T-helper 2 cell treated with Interferon-gamma antibody and Interleukin-4, amounts not matched to agents 5 μg/mL and 100 μg/mL, for 36 hours (primary cell): ENCODE measurements around the gene PRKAR2A.
A peak's percentile ranks its signal among the peaks of the same experiment; 100 is the strongest.

ENCODE experiments used
- DNase-seq: peaks from one replicate; pipeline ENCODE4 v3.0.0; 2021; ENCODE audit warnings: low spot score
- H3K27ac Mint-ChIP-seq: one replicate; pipeline ENCODE4 v1.8.0; 2021; ENCODE audit warnings: mild to moderate bottlenecking, mixed read lengths
- H3K27me3 Mint-ChIP-seq: one replicate; pipeline ENCODE4 v1.8.0; 2021; ENCODE audit warnings: low read depth, mixed read lengths
- H3K36me3 Mint-ChIP-seq: one replicate; pipeline ENCODE4 v1.8.0; 2021; ENCODE audit warnings: low read depth, mixed read lengths
- H3K4me1 Mint-ChIP-seq: one replicate; pipeline ENCODE4 v1.8.0; 2021; ENCODE audit warnings: low read depth, mixed read lengths
- H3K4me3 Mint-ChIP-seq: one replicate; pipeline ENCODE4 v1.8.0; 2022; ENCODE audit warnings: mild to moderate bottlenecking, moderate library complexity, mixed read lengths
- H3K9me3 Mint-ChIP-seq: one replicate; pipeline ENCODE4 v1.8.0; 2021; ENCODE audit warnings: mixed read lengths

PRKAR2A gene

DNA sequence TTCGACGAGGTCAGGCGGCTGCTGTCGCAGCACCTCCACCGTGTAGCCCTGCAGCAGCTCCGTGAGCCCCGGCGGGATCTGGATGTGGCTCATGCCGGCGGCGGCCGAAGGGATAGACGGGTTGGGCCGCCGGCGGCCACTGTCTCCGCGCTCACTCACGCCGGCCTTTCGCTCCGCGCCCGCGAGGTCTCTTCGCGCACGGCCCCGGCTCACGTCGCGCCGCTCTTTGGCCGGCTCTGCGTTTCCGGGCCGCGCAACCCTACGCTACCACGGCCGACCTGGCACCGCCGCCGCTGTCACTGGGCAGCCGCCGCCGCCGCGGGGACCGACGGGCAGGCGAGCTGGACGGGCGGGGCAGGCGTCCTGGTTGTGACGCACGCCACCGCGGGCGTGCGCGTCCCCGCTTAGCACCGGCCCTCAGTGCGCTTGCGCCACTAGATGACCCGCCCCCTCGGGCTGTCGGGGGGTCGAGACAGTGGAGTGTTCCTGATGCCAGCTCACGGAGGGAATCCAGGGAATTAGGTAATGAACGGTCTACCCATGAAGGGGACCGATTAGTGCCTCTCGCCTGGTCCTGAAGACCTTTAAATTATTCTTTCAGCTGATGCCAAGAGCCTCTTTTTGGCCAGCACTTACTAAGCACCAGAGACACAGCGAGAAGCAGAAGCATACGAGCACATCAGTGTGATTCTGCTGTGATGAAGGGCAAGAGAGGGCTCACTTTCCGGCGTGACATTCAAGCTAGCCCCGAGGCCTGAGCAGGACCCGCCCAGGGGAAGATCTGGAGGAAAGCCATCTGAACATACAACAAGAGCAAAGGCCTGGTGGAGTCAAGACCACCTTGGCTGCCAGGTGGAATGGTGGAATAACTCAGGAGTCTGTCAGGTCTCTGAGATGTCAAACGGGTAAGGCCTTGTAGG lies at the start of gene PRKAR2A:
PRKAR2A (minus strand) TSS at position 371 of the 920 bp plus-strand sequence; CDS start at position 93, 278 bp downstream.
- peak within 1 kb of the TSS; percentile 75 for H3K27ac Mint-ChIP-seq
- H3K4me3 Mint-ChIP-seq = peak within 1 kb of the TSS; percentile 81
- no peaks in the 10 kb centered on the region for H3K9me3 Mint-ChIP-seq
- peaks cover 15% of the 10 kb centered on the region for H3K4me1 Mint-ChIP-seq
- H3K27me3 Mint-ChIP-seq = no peaks in the 10 kb centered on the region
- peaks cover 11% of the 10 kb centered on the region for H3K36me3 Mint-ChIP-seq
- DNase-seq = peak; percentile 88

DNA sequence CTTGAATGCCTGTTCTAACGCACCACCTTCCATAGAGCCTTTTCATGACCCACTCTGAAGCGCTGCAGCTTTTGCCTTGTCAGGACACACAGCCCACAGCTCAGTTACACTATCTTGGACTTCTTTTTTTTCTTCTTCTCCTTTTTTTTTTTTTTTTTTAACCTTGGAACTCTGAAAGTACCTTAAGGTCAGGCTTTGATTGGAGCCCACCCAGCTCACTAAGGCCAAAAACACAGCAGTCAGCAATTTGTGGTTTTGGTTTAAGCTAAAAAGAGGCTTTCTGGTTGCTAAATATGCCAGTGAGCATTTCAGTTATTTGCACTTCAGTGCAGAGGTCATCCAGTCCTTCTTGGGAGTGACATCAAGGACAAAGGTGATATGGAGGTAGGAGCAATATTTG lies 49.3 kb upstream of the PRKAR2A start:
- peak overlapping the region; percentile 61 for H3K4me3 Mint-ChIP-seq
- H3K27ac Mint-ChIP-seq = peak overlapping the region; percentile 43
- peaks cover 31% of the 10 kb centered on the region for H3K4me1 Mint-ChIP-seq
- H3K9me3 Mint-ChIP-seq = no peaks in the 10 kb centered on the region
- H3K27me3 Mint-ChIP-seq = no peaks in the 10 kb centered on the region
- DNase-seq = no peak
- peaks cover 5% of the 10 kb centered on the region for H3K36me3 Mint-ChIP-seq

DNA sequence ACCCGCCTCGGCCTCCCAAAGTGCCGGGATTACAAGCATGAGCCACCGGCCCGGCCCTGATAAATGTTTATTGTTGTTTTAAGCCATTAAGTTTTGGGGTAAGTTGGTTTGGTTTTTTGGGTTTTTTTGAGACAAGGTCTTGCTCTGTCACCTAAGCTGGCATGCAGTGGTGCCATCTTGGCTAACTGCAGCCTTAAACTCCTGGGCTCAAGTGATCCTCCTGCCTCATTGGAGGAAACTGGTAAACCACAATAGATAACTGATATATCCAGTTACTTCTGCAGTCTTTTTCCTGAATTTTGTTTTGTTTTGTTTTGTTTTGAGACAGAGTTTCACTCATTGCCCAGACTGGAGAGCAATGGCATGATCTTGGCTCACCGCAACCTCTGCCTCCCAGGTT lies 46.8 kb upstream of the PRKAR2A start:
- DNase-seq = no peak
- Mint-ChIP-seq H3K27me3 (no peaks in the 10 kb centered on the region), H3K27ac (no peak overlapping the region), H3K9me3 (no peaks in the 10 kb centered on the region), H3K4me1 (peaks cover 25% of the 10 kb centered on the region), H3K36me3 (peaks cover 11% of the 10 kb centered on the region), H3K4me3 (no peak overlapping the region)

DNA sequence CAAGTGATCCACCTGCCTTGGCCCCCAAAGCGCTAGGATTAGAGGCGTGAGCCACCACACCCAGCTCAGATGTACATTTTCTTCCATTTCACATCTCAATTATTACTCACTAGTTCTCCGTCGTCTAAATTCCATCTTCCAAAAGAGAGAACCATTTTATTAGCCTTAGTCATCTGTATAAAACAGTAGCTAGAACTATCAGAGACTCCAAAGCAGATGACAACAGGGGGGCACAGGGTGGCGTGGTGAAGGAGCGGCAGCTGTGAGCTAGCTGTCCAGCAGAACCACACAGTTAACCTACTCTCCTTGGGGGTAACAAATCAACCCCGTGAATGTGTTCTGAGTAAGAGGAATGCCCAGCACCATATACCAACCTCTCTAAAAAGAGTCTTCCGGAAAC lies 43.9 kb upstream of the PRKAR2A start:
- H3K4me1 Mint-ChIP-seq = peaks cover 7% of the 10 kb centered on the region
- no peak for DNase-seq

DNA sequence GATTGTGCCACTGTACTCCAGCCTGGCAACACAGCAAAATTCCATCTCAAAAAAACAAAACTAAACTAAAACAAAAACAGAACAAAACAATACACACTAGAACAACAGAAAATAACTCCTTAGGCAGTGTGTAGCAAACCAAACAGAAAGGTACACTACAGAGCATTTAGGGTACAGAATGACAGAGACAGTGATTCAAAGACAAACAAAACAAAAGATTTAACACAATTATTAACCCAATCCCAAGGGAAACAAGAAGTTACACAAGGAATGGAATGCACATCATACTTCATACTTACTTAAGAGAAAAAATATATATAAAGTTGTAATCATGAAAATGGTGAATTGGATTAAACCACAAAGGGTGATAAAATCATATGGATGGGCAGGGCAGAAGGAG lies 38.1 kb upstream of the PRKAR2A start:
- no peaks in the 10 kb centered on the region for H3K27me3 Mint-ChIP-seq
- H3K9me3 Mint-ChIP-seq = no peaks in the 10 kb centered on the region
- DNase-seq = no peak
- no peak overlapping the region for H3K27ac Mint-ChIP-seq
- H3K4me3 Mint-ChIP-seq = no peak overlapping the region
- H3K4me1 Mint-ChIP-seq = no peaks in the 10 kb centered on the region
- H3K36me3 Mint-ChIP-seq = peaks cover 29% of the 10 kb centered on the region

More for the DNA sequence above, 43.9 kb upstream of the PRKAR2A start:
- Mint-ChIP-seq H3K9me3 (no peaks in the 10 kb centered on the region), H3K36me3 (peaks cover 19% of the 10 kb centered on the region), H3K4me3 (no peak overlapping the region), H3K27me3 (no peaks in the 10 kb centered on the region), H3K27ac (no peak overlapping the region)

DNA sequence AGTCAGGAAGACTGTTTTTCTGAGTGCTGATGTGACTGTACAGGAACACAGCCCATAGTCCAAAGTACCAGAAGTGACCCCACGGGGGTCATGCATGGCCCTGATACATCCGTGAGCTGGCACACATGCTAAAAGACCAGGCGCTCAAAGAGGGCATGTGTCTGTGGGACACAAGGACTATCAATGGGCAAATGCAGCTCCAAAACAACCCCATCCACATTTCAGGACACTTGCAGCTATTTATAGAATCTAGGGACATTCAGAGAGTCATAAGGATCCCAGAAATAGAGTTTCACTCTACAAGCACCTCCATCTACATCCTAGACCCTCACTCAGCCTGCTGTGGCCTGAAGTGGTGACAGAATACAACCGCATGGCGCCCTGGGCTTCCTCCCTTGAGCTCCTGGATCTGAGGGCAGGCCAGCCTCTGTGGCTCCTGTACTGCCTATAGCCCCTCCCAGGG lies 34.0 kb upstream of the PRKAR2A start:
- Mint-ChIP-seq H3K36me3 (peaks cover 26% of the 10 kb centered on the region), H3K27ac (no peak overlapping the region), H3K4me1 (peaks cover 3% of the 10 kb centered on the region), H3K27me3 (no peaks in the 10 kb centered on the region), H3K4me3 (no peak overlapping the region), H3K9me3 (no peaks in the 10 kb centered on the region)
- DNase-seq = no peak

DNA sequence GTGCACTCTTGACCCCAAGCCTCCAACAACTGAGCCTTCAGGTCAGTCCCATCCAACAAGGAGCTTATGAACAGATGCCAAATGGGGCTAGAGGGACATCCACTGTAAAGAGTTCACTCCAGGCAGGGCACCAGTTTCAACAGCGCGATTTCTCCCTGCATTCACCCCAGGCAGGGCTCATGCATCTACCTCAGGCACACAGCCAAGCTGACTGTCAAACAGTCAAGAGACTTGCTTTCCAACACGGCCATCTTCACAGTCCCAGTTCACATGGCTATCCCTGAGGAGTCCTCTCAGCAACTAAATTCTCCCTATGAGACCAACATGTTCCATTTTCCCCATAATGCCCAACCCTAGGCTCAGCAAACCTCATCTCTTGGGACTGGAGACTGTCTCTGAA lies 33.3 kb upstream of the PRKAR2A start:
- DNase-seq = no peak
- Mint-ChIP-seq H3K4me1 (peaks cover 3% of the 10 kb centered on the region), H3K9me3 (no peaks in the 10 kb centered on the region), H3K27ac (no peak overlapping the region), H3K36me3 (peaks cover 26% of the 10 kb centered on the region), H3K4me3 (no peak overlapping the region), H3K27me3 (no peaks in the 10 kb centered on the region)

DNA sequence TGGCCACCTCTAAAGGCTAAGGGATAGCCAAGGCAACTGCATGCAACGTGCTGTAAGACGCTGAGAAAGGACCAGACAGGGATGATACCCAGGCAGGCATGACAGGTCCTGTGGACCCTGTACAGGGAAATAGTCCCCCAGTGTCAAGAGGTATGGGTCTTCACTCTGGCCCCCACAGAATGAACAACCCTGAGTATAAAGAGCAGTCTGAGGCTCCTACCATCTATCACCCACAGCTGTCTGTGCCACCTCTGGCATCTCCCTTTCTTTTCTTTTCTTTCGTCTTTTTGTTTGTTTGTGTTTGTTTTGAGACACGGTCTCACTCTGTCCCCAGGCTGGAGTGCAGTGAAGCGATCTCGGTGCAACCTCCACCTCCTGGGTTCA lies 32.3 kb upstream of the PRKAR2A start:
- no peaks in the 10 kb centered on the region for H3K9me3 Mint-ChIP-seq
- no peaks in the 10 kb centered on the region for H3K27me3 Mint-ChIP-seq
- peak overlapping the region; percentile 22 for H3K27ac Mint-ChIP-seq
- H3K4me3 Mint-ChIP-seq = no peak overlapping the region
- no peak for DNase-seq
- H3K36me3 Mint-ChIP-seq = peaks cover 23% of the 10 kb centered on the region
- peaks cover 3% of the 10 kb centered on the region for H3K4me1 Mint-ChIP-seq

DNA sequence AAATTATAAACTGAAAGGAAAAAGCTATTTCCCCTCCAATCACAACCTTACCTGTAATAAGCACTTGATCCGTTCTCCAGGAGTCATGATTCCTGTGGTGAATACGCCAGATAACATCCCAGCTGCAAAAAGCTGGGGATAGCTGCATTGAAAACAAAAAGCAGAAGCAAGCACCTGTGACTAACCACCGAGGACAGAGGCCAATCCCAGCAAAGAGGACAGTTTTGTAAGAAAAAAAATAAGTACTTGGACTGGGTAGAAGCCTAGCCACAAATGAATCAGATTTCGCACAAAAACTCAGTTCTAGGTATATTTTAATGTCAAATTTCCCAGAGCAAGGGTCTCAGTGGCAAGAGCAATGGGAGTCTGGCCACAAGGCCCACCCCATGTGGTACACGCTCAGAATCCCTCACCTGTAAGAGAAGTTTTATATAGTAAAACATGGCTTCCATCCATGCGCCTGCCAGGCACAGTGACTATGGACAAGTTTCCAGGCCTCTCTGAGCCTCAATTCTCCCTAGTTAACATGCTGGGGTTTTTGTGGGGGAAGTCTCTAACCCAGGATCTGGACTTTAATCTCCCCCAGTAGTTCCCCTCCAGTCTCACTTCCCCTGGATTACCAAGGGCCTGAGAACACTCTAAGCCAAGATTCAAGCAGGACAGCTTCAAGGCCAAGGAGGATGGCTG lies 31.8 kb upstream of the PRKAR2A start:
- Mint-ChIP-seq H3K27me3 (no peaks in the 10 kb centered on the region), H3K4me1 (peaks cover 3% of the 10 kb centered on the region), H3K27ac (peak overlapping the region; percentile 22)

DNA sequence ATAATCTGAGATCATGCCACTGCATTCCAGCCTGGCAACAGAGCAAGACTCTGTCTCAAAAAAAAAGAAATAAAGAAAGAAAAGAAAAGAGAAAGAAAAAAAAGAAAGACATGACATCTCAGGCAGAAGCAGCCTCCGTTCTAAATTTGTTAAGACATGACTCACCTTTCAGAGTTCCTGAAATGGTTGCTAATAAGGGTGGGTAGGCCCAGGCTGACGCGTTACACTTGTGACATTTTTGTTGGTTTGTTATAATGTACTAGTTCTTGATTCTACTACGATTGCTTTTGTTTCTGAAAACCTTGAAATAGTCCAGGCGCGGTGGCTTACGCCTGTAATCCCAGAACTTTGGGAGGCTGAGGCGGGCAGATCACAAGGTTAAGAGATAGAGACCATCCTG lies 30.0 kb upstream of the PRKAR2A start:
- H3K4me3 Mint-ChIP-seq = no peak overlapping the region
- no peak overlapping the region for H3K27ac Mint-ChIP-seq
- peaks cover 15% of the 10 kb centered on the region for H3K36me3 Mint-ChIP-seq
- H3K4me1 Mint-ChIP-seq = peaks cover 3% of the 10 kb centered on the region
- no peak for DNase-seq
- no peaks in the 10 kb centered on the region for H3K27me3 Mint-ChIP-seq
- H3K9me3 Mint-ChIP-seq = no peaks in the 10 kb centered on the region

More for the DNA sequence above, 31.8 kb upstream of the PRKAR2A start:
- DNase-seq = no peak
- Mint-ChIP-seq H3K36me3 (peaks cover 18% of the 10 kb centered on the region), H3K4me3 (no peak overlapping the region), H3K9me3 (no peaks in the 10 kb centered on the region)

DNA sequence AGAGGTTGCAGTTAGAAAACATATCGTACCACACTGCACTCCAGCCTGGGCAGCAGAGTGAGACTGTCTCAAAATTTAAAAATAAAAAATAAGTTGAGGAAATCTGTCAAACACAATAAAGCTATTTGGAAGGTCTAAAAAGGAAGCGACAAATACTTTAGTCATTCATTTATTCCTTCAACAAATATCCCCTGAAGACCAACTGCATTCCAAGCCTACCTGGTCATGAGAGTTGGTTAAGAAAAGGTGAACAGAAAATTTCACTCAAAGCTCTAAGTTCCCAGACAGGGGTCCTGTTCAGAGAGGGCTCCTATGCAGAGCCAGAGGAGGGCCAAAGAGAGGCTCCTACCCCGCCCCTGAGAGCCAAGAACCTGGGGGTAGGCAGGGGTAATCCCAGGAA lies 15.4 kb upstream of the PRKAR2A start:
- H3K36me3 Mint-ChIP-seq = peaks cover 19% of the 10 kb centered on the region
- H3K27ac Mint-ChIP-seq = no peak overlapping the region
- DNase-seq = no peak
- H3K4me1 Mint-ChIP-seq = no peaks in the 10 kb centered on the region
- H3K9me3 Mint-ChIP-seq = no peaks in the 10 kb centered on the region
- H3K4me3 Mint-ChIP-seq = no peak overlapping the region
- no peaks in the 10 kb centered on the region for H3K27me3 Mint-ChIP-seq

DNA sequence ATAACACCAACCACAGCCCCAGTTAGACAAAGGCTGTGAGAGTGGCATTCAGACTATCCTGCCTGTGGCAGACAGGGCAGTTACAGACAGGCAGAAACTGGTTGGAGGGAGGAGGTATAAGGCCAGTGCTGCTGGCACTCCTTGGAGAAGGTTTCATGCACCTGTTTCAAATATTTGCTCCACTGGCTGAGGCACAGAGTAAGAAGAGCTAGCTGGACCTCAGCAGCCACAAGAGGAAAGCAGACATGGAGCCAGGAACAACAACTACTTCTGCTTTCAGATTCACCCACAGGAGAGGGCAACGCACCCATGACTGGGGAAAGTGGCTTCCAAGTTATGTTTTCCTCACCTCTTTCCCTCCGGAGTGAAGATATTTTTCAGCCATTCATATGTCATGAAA lies 11.5 kb upstream of the PRKAR2A start:
- Mint-ChIP-seq H3K27ac (no peak overlapping the region), H3K36me3 (peaks cover 23% of the 10 kb centered on the region), H3K9me3 (no peaks in the 10 kb centered on the region), H3K4me1 (peaks cover 4% of the 10 kb centered on the region), H3K4me3 (no peak overlapping the region), H3K27me3 (no peaks in the 10 kb centered on the region)
- no peak for DNase-seq

DNA sequence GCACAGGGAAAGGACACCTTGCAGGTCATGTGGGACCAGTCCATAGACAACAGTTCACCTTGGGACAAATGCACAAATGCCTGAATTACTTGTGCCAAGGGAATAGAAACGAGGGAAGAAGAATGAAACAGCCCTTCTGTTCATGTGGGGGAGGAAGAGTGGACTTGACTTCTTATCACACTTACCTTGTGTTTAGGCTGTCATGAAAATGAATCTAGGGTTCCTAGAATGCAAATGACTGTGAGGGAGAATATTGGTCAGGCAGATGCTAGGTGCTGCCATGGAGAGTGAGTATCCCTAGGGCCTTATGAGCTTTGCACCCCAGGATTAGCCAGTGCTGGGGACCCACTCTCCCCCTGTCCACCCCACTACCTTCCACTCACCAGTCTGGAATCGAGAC lies 11.0 kb upstream of the PRKAR2A start:
- Mint-ChIP-seq H3K4me1 (peaks cover 4% of the 10 kb centered on the region), H3K4me3 (no peak overlapping the region), H3K36me3 (peaks cover 23% of the 10 kb centered on the region), H3K9me3 (no peaks in the 10 kb centered on the region), H3K27ac (no peak overlapping the region), H3K27me3 (no peaks in the 10 kb centered on the region)
- DNase-seq = no peak

DNA sequence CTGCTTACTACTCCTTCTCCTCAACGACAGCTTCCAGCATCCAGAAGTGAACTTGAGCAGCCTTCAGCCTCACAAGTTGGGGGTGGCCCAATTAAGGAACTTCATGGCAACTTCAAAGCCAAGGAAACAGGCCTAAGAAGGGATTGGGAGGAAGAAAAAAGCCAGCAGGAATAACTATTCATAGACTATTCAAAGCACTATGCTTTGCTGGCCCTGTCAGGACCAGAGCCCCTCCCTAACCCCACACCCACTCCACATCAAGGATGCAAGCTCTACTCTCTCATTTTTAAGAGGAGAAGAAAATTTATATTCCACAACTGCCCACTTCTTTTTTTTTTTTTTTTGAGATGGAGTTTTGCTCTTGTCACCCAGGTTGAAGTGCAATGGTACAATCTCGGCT lies 10.0 kb upstream of the PRKAR2A start:
- peaks cover 23% of the 10 kb centered on the region for H3K36me3 Mint-ChIP-seq
- H3K4me1 Mint-ChIP-seq = peaks cover 4% of the 10 kb centered on the region
- no peak for DNase-seq
- H3K27ac Mint-ChIP-seq = no peak overlapping the region
- H3K4me3 Mint-ChIP-seq = no peak overlapping the region
- H3K9me3 Mint-ChIP-seq = no peaks in the 10 kb centered on the region
- no peaks in the 10 kb centered on the region for H3K27me3 Mint-ChIP-seq
